Skeletal muscle satellite cell (primary cell): Measurements from ENCODE around the gene TBC1D2B.

Experiments used
- H3K27me3 ChIP-seq: 2 replicates; pipeline ENCODE4 v1.7.0; 2013; ENCODE audit warnings: low read length; ENCODE audit not compliant: control insufficient read depth, insufficient read depth
- H3K36me3 ChIP-seq: 2 replicates; pipeline ENCODE4 v1.7.0; 2013; ENCODE audit warnings: mild to moderate bottlenecking, control low read depth, low read length; ENCODE audit not compliant: insufficient read depth
- H3K4me1 ChIP-seq: 2 replicates; pipeline ENCODE4 v1.7.0; 2013; ENCODE audit warnings: low read length; ENCODE audit not compliant: control insufficient read depth, insufficient read depth
- H3K4me2 ChIP-seq: 2 replicates; pipeline ENCODE4 v1.7.0; 2013; ENCODE audit warnings: mild to moderate bottlenecking, low read length
- H3K4me3 ChIP-seq: 2 replicates; pipeline ENCODE4 v1.7.0; 2013; ENCODE audit warnings: low read length
- H3K9ac ChIP-seq: 2 replicates; pipeline ENCODE4 v1.7.0; 2013; ENCODE audit warnings: mild to moderate bottlenecking, low read depth, low read length, moderate library complexity
- H3K9me3 ChIP-seq: replicated peaks from 2 replicates; pipeline ENCODE4 v1.7.0; 2013; ENCODE audit warnings: mild to moderate bottlenecking, control low read depth, low read length

The TBC1D2B gene

DNA sequence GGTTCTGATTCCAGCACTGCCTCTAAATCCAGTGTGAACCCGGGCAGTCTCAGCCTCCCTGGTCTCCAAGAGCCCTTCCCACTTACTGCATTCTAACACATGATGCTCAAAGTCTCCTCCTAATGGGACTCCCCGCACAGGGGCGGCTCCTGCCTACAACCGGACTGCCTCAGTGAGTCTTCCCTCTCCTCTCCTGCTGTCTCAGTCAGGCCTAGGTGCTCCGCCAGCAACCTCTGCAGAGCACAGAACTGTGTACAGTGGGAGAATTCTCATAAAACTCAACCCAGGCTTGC is 28.9 kb downstream of the TBC1D2B start:
- no peak overlapping the region for H3K9ac ChIP-seq
- H3K9me3 ChIP-seq = no peaks in the 10 kb centered on the region
- peaks cover 51% of the 10 kb centered on the region for H3K4me1 ChIP-seq
- H3K4me3 ChIP-seq = no peak overlapping the region
- no peaks in the 10 kb centered on the region for H3K27me3 ChIP-seq
- H3K36me3 ChIP-seq = peaks cover 23% of the 10 kb centered on the region
- no peak overlapping the region for H3K4me2 ChIP-seq

DNA sequence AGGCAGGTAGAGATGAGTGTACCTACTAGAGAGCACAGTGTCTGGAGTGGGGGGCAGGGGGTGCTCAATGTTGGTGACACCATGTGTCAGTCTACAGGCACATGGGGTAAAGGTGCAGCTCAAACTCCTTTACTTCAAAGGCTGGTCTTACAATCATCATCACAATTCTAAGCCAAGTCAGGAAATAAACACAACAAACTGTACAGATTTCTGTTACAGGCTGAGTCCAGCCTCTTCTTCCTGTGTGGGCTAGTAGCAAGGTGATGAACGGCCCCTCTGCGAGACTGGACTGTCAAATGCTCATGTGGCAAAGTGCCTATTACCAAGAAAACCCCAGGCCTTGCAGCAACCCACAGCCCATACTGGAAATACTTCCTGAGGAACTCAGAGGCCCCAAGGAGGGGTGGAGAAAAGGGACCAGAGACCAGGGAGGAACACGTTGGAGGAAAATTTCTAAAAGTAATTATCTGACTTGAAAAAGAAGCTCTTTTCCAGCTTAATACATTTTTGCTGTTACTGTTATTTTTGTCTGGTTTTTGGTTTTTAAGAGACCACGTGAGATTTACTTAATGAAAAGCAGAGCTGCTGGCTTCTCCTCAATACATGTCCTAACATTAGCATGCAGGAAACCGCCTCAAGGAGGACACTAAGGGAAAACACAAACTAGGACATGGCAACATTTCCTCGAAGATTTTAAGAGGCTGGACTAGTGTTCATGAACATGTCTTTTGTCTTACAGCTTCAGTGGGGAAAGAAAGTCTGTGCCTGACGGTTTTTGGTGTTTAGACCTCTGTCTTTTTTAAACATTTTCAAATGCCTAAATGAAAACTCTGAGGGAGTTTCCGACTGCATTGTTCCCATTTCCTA is 29.5 kb downstream of the TBC1D2B start:
- H3K4me2 ChIP-seq = no peak overlapping the region
- no peaks in the 10 kb centered on the region for H3K9me3 ChIP-seq
- H3K27me3 ChIP-seq = no peaks in the 10 kb centered on the region
- H3K4me1 ChIP-seq = peaks cover 51% of the 10 kb centered on the region
- no peak overlapping the region for H3K9ac ChIP-seq
- H3K4me3 ChIP-seq = no peak overlapping the region
- H3K36me3 ChIP-seq = peaks cover 23% of the 10 kb centered on the region

DNA sequence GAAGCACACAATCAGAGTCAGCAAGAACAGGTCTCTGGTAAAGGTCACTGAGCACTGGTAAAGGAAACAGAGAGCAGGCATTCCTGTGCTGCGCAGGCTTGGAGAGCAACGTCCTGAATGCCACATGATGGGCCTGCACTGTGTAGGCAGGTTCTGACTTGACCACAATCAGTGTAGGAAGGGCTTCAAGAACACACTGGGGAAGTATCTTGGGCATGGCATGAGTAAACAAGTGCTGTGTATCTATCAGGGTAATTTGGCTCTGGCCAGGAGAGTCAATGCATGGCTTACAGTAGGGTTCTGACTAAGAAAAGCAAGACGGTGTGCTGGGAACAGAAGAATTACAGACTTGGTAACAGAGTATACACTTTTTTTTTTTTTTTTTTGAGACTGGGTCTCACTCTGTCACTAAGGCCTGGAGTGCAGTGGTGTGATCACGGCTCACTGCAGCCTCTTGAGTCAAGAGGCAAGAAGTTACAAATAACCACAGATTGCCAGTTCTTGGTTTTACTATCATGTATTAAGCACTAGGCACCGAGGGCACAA is 30.6 kb downstream of the TBC1D2B start:
- H3K4me3 ChIP-seq = no peak overlapping the region
- H3K27me3 ChIP-seq = no peaks in the 10 kb centered on the region
- H3K4me2 ChIP-seq = no peak overlapping the region
- H3K36me3 ChIP-seq = peaks cover 23% of the 10 kb centered on the region
- H3K9me3 ChIP-seq = no peaks in the 10 kb centered on the region
- no peak overlapping the region for H3K9ac ChIP-seq
- H3K4me1 ChIP-seq = peaks cover 40% of the 10 kb centered on the region

GRCh38 chr15:78045189-78045588 is 32.3 kb downstream of the TBC1D2B start:
- Histone ChIP-seq H3K9ac (no peak overlapping the region), H3K4me3 (no peak overlapping the region), H3K4me1 (peaks cover 33% of the 10 kb centered on the region)

DNA sequence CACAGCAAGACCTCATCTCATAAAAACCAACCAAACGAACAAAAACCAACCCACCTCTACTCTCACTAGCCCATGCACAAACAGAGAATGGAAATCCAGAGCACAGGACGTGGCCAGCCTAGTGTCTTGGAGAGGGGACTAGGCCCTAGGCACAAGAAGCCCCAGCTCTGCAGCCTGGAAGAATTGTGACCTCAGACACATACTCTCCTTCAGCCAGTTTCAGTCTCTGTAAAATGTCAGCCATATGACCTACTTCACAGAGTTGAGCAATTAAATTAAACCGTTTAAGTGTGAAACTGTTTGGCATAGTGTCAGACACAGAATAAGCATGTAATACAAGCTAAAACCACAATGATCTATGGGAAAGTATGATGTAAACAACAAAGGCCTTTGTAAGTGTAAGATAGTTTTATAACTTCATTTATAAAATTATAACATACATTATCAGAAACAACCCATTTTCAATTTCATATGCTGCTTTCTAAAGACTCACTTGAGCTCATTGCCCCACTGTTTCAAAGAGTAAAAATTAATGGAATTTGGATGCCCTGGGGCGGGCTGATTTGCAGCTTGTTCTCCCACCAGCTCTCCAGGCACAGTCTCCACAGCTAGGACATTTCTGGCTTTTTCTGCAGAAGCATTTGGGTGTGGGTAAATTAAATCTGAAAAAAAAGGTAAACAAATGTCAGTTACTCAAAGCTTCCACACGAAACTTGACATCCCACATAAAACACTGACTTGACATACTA is 32.9 kb downstream of the TBC1D2B start:
- H3K27me3 ChIP-seq = no peaks in the 10 kb centered on the region
- H3K9me3 ChIP-seq = no peaks in the 10 kb centered on the region
- peaks cover 25% of the 10 kb centered on the region for H3K36me3 ChIP-seq
- H3K4me3 ChIP-seq = no peak overlapping the region
- no peak overlapping the region for H3K9ac ChIP-seq
- H3K4me1 ChIP-seq = peaks cover 26% of the 10 kb centered on the region
- no peak overlapping the region for H3K4me2 ChIP-seq

More at GRCh38 chr15:78045189-78045588, 32.3 kb downstream of the TBC1D2B start:
- Histone ChIP-seq H3K9me3 (no peaks in the 10 kb centered on the region), H3K27me3 (no peaks in the 10 kb centered on the region), H3K4me2 (no peak overlapping the region), H3K36me3 (peaks cover 25% of the 10 kb centered on the region)

DNA sequence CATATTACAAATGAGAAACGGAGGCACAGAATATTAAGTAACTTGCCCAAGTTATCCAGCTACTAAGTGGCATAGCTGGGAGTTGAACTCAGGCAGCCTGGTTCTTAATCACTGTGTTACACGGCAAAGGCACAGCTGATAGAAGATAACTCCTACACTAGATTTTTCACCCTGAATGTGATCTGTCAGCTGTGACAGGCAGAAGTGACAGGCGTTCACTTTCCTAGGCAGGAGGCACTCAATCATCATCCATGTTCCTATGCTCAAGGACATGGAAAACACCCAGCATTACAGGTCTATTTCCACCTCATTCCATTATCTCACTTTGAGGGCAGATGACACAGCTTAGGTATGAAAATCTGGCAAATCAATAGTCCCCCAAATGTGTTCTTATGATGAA is 35.6 kb downstream of the TBC1D2B start:
- Histone ChIP-seq H3K4me1 (peaks cover 6% of the 10 kb centered on the region), H3K27me3 (no peaks in the 10 kb centered on the region), H3K4me2 (no peak overlapping the region), H3K9me3 (no peaks in the 10 kb centered on the region), H3K9ac (no peak overlapping the region), H3K4me3 (no peak overlapping the region), H3K36me3 (peaks cover 33% of the 10 kb centered on the region)

DNA sequence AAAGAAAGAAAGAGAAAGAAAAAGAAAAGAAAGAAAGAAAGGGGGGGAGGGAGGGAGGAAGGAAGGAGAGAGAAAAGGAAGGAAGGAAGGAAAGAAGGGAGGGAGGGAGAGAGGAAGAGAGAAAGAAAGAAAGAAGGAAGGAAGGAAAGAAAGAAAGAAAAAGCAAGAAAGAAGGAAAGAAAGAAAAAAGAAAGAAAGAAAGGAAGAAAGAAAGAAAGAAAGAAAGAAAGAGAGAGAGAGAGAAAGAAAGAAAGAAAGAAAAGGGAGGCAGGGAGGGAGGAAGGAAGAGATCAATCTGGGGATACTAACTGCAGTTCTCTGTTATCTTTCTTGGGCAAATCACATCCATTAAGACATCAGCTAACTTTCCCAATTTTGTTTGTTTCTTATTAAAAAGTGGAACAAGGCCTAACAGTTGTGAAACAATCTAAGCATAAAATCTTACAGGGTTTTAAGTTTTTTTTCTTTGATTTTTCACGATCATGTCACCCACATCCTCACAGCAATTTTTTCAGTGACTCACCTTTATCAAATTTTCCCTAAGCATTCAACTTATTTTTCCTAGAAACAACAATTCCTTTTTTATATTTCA is 36.8 kb downstream of the TBC1D2B start:
- Histone ChIP-seq H3K4me3 (no peak overlapping the region), H3K9ac (no peak overlapping the region), H3K4me2 (no peak overlapping the region), H3K9me3 (no peaks in the 10 kb centered on the region), H3K36me3 (peaks cover 33% of the 10 kb centered on the region), H3K27me3 (no peaks in the 10 kb centered on the region), H3K4me1 (peaks cover 12% of the 10 kb centered on the region)

- Histone ChIP-seq H3K27me3 (no peaks in the 10 kb centered on the region), H3K36me3 (peaks cover 34% of the 10 kb centered on the region), H3K4me2 (no peak overlapping the region), H3K4me1 (peaks cover 29% of the 10 kb centered on the region), H3K4me3 (no peak overlapping the region), H3K9ac (no peak overlapping the region), H3K9me3 (no peaks in the 10 kb centered on the region)
Measured at GRCh38 chr15:78038585-78039247, 38.8 kb downstream of the TBC1D2B start.

DNA sequence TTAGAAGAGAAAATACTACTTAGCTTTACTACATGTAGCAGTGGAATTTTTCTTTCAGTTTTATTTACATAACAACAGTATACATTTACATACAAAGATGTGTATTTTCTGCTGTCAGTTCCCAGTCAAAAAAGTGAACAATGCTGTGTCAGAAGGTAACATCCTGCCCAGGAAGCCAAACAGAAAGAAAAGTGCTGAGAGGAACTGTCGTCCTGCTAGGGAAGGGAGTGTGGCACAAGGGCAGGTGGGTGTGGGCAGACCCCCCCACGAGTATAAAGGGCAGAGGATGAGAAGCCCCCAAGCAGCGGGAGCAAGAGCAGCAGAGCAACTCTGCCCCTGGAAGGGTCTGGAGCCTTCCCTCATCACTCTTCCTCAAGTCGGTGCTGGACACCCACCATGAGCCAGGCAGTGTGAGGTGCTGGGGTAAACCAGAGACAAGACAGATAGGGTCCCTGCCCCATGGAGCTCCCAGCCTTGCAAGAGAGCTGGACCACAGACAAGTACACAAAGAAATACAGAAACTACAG is 39.7 kb downstream of the TBC1D2B start:
- Histone ChIP-seq H3K4me2 (no peak overlapping the region), H3K9me3 (no peaks in the 10 kb centered on the region), H3K4me1 (peaks cover 29% of the 10 kb centered on the region), H3K27me3 (no peaks in the 10 kb centered on the region), H3K36me3 (peaks cover 27% of the 10 kb centered on the region), H3K9ac (no peak overlapping the region), H3K4me3 (no peak overlapping the region)

GRCh38 chr15:78037328-78037727 is 40.2 kb downstream of the TBC1D2B start:
- H3K9me3 ChIP-seq = no peaks in the 10 kb centered on the region

More at GRCh38 chr15:78037328-78037727, 40.2 kb downstream of the TBC1D2B start:
- Histone ChIP-seq H3K9ac (no peak overlapping the region), H3K4me2 (no peak overlapping the region), H3K4me3 (no peak overlapping the region), H3K27me3 (no peaks in the 10 kb centered on the region), H3K36me3 (peaks cover 22% of the 10 kb centered on the region), H3K4me1 (peaks cover 29% of the 10 kb centered on the region)
